ENCODE measurements around the gene GTF2H1.

GTF2H1 gene

GRCh38 chr11:18280438-18281045 is 41.8 kb upstream of the GTF2H1 start (continued):
- TF ChIP-seq REST (tag by site-specific recombination; IDR thresholded peaks at IDR 0.05) (no peak), ZSCAN30 (tag by site-specific recombination; IDR thresholded peaks at IDR 0.05) (no peak), ZBTB11 (tag by site-specific recombination; conservative IDR thresholded peaks at IDR 0.05; ENCODE audit: low read depth) (no peak), WT1 (tag by site-specific recombination; IDR thresholded peaks at IDR 0.05) (no peak)

DNA sequence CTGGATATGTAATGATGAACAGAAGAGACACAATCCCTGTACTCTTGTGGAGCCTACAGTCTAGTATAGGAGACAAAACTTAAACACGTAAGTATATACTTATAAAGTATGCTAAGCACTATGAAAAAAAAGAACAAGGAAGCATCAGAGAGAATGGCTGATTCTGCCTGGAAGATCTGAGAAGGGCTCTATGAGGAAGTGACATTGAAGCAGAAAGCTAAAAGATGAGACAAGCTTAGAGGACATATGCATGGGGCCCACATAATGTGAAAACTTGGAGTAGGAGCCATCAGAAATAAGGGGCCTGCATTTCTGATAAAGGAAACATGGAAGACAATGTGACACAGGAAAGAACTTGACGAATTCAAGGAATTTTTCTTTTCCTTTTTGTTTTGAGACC is 39.7 kb upstream of the GTF2H1 start:
- peaks cover 7 to 87% of the 10 kb centered on the region in 2 experiments for H3K36me3 ChIP-seq (ENCODE audit: control insufficient read depth in 2 of 2, insufficient read depth in 1 of 2, low read length in 2 of 2)
- TF ChIP-seq ZNF639 (tag by site-specific recombination; IDR thresholded peaks at IDR 0.05) (no peak), ZNF23 (tag by site-specific recombination; IDR thresholded peaks at IDR 0.05; ENCODE audit: borderline replicate concordance) (no peak), MZF1 (tag by site-specific recombination; IDR thresholded peaks at IDR 0.05; ENCODE audit: borderline replicate concordance) (no peak), ZNF747 (tag by site-specific recombination; IDR thresholded peaks at IDR 0.05) (no peak), ZNF626 (tag by site-specific recombination; IDR thresholded peaks at IDR 0.05) (no peak), KLF7 (tag by site-specific recombination; IDR thresholded peaks at IDR 0.05; ENCODE audit: borderline replicate concordance) (no peak), RBAK (tag by site-specific recombination; IDR thresholded peaks at IDR 0.05) (no peak), ZBTB8A (tag by site-specific recombination; IDR thresholded peaks at IDR 0.05) (no peak), ZNF16 (tag by site-specific recombination; IDR thresholded peaks at IDR 0.05; ENCODE audit: low read depth) (no peak)
- TF ChIP-seq, protein P1, sequence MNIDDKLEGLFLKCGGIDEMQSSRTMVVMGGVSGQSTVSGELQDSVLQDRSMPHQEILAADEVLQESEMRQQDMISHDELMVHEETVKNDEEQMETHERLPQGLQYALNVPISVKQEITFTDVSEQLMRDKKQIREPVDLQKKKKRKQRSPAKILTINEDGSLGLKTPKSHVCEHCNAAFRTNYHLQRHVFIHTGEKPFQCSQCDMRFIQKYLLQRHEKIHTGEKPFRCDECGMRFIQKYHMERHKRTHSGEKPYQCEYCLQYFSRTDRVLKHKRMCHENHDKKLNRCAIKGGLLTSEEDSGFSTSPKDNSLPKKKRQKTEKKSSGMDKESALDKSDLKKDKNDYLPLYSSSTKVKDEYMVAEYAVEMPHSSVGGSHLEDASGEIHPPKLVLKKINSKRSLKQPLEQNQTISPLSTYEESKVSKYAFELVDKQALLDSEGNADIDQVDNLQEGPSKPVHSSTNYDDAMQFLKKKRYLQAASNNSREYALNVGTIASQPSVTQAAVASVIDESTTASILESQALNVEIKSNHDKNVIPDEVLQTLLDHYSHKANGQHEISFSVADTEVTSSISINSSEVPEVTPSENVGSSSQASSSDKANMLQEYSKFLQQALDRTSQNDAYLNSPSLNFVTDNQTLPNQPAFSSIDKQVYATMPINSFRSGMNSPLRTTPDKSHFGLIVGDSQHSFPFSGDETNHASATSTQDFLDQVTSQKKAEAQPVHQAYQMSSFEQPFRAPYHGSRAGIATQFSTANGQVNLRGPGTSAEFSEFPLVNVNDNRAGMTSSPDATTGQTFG (tag by site-specific recombination; IDR thresholded peaks at IDR 0.05; ENCODE audit: borderline replicate concordance): no peak
- TF ChIP-seq, protein P2, sequence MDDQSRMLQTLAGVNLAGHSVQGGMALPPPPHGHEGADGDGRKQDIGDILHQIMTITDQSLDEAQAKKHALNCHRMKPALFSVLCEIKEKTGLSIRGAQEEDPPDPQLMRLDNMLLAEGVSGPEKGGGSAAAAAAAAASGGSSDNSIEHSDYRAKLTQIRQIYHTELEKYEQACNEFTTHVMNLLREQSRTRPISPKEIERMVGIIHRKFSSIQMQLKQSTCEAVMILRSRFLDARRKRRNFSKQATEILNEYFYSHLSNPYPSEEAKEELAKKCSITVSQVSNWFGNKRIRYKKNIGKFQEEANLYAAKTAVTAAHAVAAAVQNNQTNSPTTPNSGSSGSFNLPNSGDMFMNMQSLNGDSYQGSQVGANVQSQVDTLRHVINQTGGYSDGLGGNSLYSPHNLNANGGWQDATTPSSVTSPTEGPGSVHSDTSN (CRISPR knock-in tag; IDR thresholded peaks at IDR 0.05): no peak
- POLR2A ChIA-PET: no interaction called here
- no peaks in the 10 kb centered on the region for H3K4me1 ChIP-seq (ENCODE audit: control insufficient read depth, insufficient read depth, low read length)
- H3K4me3 ChIP-seq (ENCODE audit: low read depth, low read length): no peak overlapping the region
- CTCF ChIA-PET: interaction anchor here (1.4 kb wide), 1 partner anchor 39 kb away, joined by 3 read pairs; no protein-coding TSS in a partner anchor
- no peaks in the 10 kb centered on the region for H3K9me3 ChIP-seq (ENCODE audit: control insufficient read depth, insufficient read depth, low read depth, low read length)
- H3K27ac ChIP-seq (ENCODE audit: extremely low read depth, low read depth, low read length): no peak overlapping the region

All from HEK293 (cell line).